22Rv1 (cell line): ENCODE measurements around the gene EMX1.

Source experiments
- ZFX ChIP-seq: fragments of 450-650 bp; IDR thresholded peaks from 2 replicates; pipeline ENCODE4 v1.6.1; 2017; ENCODE audit warnings: antibody characterized with exemption, borderline replicate concordance
- TF ChIP-seq, protein P1 (sequence below): fragments of 450-650 bp; IDR thresholded peaks from 2 replicates; pipeline ENCODE4 v1.5.1; 2017; ENCODE audit warnings: mild to moderate bottlenecking

DNA sequence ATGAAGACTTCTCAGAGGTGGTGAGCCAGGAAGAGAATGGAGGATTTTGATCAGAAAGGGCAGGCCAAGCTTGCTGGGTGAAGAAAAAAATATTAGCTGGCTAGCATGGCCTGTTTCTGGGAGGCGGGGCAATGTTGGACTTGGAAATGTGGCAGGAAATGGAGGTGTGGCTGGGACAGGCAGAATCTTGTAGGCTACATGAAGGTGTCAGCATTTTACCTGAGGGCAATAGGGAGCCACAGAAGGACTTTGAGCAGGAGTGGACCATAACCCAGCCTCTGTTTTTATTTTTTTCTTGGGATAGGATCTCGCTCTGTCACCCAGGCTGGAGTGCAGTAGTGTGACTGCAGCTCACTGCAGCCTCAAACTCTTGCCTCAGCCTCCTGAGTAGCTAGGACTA is 31.7 kb downstream of the EMX1 start:
- TF ChIP-seq, protein P1, sequence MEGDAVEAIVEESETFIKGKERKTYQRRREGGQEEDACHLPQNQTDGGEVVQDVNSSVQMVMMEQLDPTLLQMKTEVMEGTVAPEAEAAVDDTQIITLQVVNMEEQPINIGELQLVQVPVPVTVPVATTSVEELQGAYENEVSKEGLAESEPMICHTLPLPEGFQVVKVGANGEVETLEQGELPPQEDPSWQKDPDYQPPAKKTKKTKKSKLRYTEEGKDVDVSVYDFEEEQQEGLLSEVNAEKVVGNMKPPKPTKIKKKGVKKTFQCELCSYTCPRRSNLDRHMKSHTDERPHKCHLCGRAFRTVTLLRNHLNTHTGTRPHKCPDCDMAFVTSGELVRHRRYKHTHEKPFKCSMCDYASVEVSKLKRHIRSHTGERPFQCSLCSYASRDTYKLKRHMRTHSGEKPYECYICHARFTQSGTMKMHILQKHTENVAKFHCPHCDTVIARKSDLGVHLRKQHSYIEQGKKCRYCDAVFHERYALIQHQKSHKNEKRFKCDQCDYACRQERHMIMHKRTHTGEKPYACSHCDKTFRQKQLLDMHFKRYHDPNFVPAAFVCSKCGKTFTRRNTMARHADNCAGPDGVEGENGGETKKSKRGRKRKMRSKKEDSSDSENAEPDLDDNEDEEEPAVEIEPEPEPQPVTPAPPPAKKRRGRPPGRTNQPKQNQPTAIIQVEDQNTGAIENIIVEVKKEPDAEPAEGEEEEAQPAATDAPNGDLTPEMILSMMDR, result no peak
- TF ChIP-seq ZFX, result no peak
